Epithelial cell of esophagus (primary cell): ENCODE data around the gene AARSD1.
A peak's percentile ranks its signal among the peaks of the same experiment; 100 is the strongest.

Experiments used
- DNase-seq: peaks from one replicate; pipeline ENCODE4 v3.0.0; 2010; ENCODE audit warnings: low read depth
- H3K4me3 ChIP-seq: 2 replicates; pipeline ENCODE4 v1.5.1; 2011; ENCODE audit warnings: mild to moderate bottlenecking, low read length, control low read depth
- CTCF ChIP-seq: IDR thresholded peaks from 2 replicates; pipeline ENCODE4 v1.5.1; 2011; ENCODE audit warnings: low read depth, mild to moderate bottlenecking, low read length, control low read depth, inconsistent platforms; ENCODE audit not compliant: insufficient read depth; ENCODE audit errors: missing control alignments

AARSD1 gene

DNA sequence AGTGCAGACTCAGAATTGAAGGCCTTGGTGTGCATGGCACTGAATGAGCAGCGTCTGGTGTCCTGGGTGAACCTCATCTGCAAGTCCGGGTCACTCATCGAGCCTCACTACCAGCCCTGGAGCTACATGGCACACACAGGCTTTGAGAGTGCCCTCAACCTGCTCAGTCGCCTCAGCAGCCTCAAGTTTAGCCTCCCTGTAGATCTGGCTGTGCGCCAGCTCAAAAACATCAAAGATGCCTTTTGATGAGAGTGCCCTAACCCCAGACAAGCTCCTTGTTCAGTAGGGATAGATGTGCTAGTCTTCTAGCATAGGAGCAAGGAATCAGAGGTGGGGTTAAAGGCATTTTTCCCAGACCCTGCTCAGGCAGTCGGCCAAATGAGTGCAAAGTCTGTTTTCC lies 27.2 kb upstream of the AARSD1 start:
- H3K4me3 ChIP-seq, result no peak overlapping the region
- no peak for TF ChIP-seq CTCF
- DNase-seq, result no peak

DNA sequence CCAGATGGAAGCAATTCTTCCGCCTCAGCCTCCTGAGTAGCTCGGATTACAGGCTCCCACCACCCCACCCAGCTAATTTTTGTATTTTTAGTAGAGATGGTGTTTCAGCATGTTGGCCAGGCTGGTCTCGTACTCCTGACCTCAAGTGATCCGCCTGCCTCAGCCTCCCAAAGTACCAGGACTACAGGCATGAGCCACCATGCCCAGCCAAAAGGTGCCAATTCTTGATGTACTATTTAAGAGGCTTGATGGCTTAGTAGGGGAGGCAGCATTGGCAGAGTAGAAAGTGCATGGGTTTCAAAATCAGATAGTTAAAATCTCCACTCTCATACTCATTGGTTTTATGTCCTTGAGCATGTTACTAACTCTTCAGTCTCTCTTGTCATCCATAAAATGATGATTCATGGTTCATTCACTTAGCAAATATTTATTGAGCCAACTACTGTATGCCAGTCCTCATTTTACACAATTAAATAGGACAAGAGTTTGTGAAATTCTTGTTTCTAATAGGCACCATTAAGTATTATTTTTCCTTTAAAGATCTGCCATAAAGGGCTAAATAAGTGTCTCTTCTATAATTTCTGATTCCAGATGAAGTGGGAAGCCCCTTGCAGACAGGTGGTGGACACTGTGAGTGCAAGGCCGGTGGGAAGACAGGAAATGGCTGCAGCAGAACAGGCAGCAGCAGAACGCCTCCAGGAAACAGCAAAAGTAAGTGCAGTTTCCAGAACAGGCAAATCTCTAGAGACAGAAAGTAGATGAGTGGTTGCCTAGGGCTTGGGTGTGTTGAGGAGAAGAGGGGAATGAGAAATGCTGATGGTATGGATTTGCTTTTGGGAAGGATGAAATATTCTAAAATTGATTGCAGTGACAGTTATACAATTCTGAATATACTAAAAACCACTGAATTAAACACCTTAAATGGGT lies 25.7 kb upstream of the AARSD1 start:
- TF ChIP-seq CTCF, result no peak
- H3K4me3 ChIP-seq, result no peak overlapping the region
- DNase-seq, result peak; percentile 77

- no peak overlapping the region for H3K4me3 ChIP-seq
- DNase-seq, result no peak
- TF ChIP-seq CTCF, result no peak
These were observed 24.9 kb upstream of the AARSD1 start for GRCh38 chr17:42989141-42989540.

GRCh38 chr17:42985225-42985624 lies 21.0 kb upstream of the AARSD1 start:
- no peak overlapping the region for H3K4me3 ChIP-seq
- no peak for DNase-seq
- no peak for TF ChIP-seq CTCF

DNA sequence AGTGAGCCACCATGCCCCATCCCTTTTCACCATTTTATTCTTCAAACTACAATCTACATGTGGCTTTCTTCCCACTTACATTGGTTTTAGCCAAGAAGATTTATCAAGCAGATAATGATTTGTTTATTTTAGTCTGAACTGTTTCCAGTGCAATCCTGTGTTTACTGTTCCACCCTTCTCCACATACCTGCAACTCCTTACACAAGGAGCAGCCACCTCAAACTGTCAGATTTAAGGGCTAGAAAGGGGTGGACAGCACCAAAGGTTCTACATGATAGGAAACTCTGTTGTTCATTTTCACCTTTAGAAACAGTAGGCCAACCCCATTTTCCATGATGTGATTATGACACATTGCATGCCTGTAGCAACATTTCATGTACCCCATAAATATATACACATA lies 18.0 kb upstream of the AARSD1 start:
- DNase-seq, result no peak
- TF ChIP-seq CTCF, result no peak
- H3K4me3 ChIP-seq, result no peak overlapping the region

DNA sequence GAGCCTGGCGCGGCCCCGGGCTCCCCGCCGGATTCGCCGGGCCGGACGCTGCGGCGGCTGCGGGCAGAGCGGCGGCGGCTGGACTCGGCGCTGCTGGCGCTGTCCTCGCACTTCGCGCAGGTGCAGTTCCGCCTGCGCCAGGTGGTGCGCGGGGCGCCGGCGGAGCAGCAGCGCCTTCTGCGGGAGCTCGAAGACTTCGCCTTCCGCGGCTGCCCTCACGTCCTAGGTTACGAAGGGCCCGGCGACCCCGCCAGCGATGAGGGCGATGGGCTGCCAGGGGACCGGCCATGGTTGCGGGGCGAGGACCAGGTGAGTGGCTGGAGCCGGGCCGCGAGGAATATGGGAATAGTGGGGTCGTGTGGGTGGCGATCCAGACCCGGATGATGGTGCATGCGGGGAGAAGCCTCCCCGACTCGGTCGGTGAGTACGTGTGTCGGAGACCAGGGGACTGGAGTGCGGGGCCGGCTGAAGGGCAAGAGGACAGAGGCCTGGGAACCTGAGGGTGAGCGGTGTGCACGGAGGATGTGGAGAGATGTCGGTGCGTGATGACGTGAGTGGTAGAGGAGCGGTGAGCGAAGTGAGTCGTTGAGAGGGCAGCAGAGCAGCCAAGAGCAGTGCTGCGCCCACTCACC lies 16.6 kb upstream of the AARSD1 start:
- peak; percentile 12 for TF ChIP-seq CTCF
- peak; percentile 72 for DNase-seq
- peak overlapping the region; percentile 84 for H3K4me3 ChIP-seq
